HG02678 (cell line): Measurements from ENCODE around the gene CLDN2.

Source experiments
- ATAC-seq: cut with Tn5 transposase; IDR thresholded peaks from one replicate; pipeline ENCODE4 v1.9.1; 2021; ENCODE audit warnings: mild to moderate bottlenecking, moderate library complexity; ENCODE audit not compliant: unreplicated experiment

CLDN2 gene

GRCh38 chrX:106917830-106918500, 2.2 kb upstream of the CLDN2 start:
- ATAC-seq = no peak

- no peak for ATAC-seq
Measured at GRCh38 chrX:106921637-106922036, 1.4 kb downstream of the CLDN2 start.

- no peak for ATAC-seq
Measured at GRCh38 chrX:106927023-106927422, 6.8 kb downstream of the CLDN2 start.

GRCh38 chrX:106927700-106928099, 7.5 kb downstream of the CLDN2 start:
- no peak for ATAC-seq

- ATAC-seq = no peak
Measured at GRCh38 chrX:106928227-106928626, 8.0 kb downstream of the CLDN2 start.

- ATAC-seq = no peak
Measured at GRCh38 chrX:106931831-106932491, 11.8 kb downstream of the CLDN2 start.

- no peak for ATAC-seq
Measured at GRCh38 chrX:106932492-106932923, 12.3 kb downstream of the CLDN2 start.

- no peak for ATAC-seq
Measured at GRCh38 chrX:106932960-106933537, 12.8 kb downstream of the CLDN2 start.

- no peak for ATAC-seq
Measured at GRCh38 chrX:106933538-106933961, 13.3 kb downstream of the CLDN2 start.

GRCh38 chrX:106935175-106935574, 15.0 kb downstream of the CLDN2 start:
- no peak for ATAC-seq

- ATAC-seq = no peak
Measured at GRCh38 chrX:106936246-106936645, 16.0 kb downstream of the CLDN2 start.

- no peak for ATAC-seq
Measured at GRCh38 chrX:106939566-106939965, 19.4 kb downstream of the CLDN2 start.

- no peak for ATAC-seq
Measured at GRCh38 chrX:106940068-106940467, 19.9 kb downstream of the CLDN2 start.

- no peak for ATAC-seq
Measured at GRCh38 chrX:106946464-106946863, 26.3 kb downstream of the CLDN2 start.

GRCh38 chrX:106948641-106949040, 28.4 kb downstream of the CLDN2 start:
- ATAC-seq = no peak

- no peak for ATAC-seq
Measured at GRCh38 chrX:106949366-106949765, 29.2 kb downstream of the CLDN2 start.

GRCh38 chrX:106950381-106950780, 30.2 kb downstream of the CLDN2 start:
- no peak for ATAC-seq

GRCh38 chrX:106951230-106951629, 31.0 kb downstream of the CLDN2 start:
- no peak for ATAC-seq

- ATAC-seq = no peak
Measured at GRCh38 chrX:106952089-106952488, 31.9 kb downstream of the CLDN2 start.

GRCh38 chrX:106952538-106952937, 32.3 kb downstream of the CLDN2 start:
- ATAC-seq = no peak

GRCh38 chrX:106952988-106953387, 32.8 kb downstream of the CLDN2 start:
- no peak for ATAC-seq

- no peak for ATAC-seq
Measured at GRCh38 chrX:106954041-106954440, 33.8 kb downstream of the CLDN2 start.
